IMR-90 (cell line): ENCODE results near the gene CCDC61. TPM values are rescaled to one million over a fixed set of nuclear protein-coding genes. Genes with fewer than 3 reads are reported as not detected.

Source experiments
- ATAC-seq: fragments of 200-7000 bp; cut with Tn5 transposase; 2 replicates; pipeline ENCODE4 v1.9.1; 2020; ENCODE audit warnings: low read depth, mild to moderate bottlenecking, moderate library complexity
- BruUV-seq: library from RNA; stranded (reverse); fragments of 400-500 nt; replicated peaks from 2 replicates; lab custom pipeline; 2021; lab: Mats Ljungman, UMichigan
- CTCF ChIA-PET: fragments of 300-600 bp; formaldehyde crosslinking; extraction: SDS; loops from one replicate; lab custom pipeline; 2021; ENCODE audit warnings: antibody characterized with exemption; lab: Yijun Ruan, JAX
- POLR2A ChIA-PET: fragments of 300-600 bp; sonication (Branson Sonifier 250); formaldehyde crosslinking; loops from one replicate; lab custom pipeline; 2022; ENCODE audit warnings: antibody characterized with exemption; ENCODE audit not compliant: unreplicated experiment; lab: Charles Lee
- DNase-seq: peaks from one replicate; pipeline ENCODE4 v3.0.0; 2013
- H2AFZ ChIP-seq: replicated peaks from 2 replicates; pipeline ENCODE3; 2013; ENCODE audit warnings: low read length, mild to moderate bottlenecking; ENCODE audit not compliant: poor library complexity
- H2AK5ac ChIP-seq: 2 replicates; pipeline ENCODE4 v1.6.1; 2013; ENCODE audit warnings: low read depth, low read length, inconsistent platforms
- H2AK9ac ChIP-seq: replicated peaks from 2 replicates; pipeline ENCODE3; 2013; ENCODE audit warnings: mild to moderate bottlenecking, low read depth, low read length, moderate library complexity; ENCODE audit not compliant: poor library complexity
- H2BK120ac ChIP-seq: 2 replicates; pipeline ENCODE4 v1.6.1; 2013; ENCODE audit warnings: low read depth, low read length, inconsistent platforms
- H2BK15ac ChIP-seq: 3 replicates; pipeline ENCODE4 v1.6.1; 2013; ENCODE audit warnings: low read depth, low read length, inconsistent platforms
- H2BK20ac ChIP-seq: 2 replicates; pipeline ENCODE4 v1.6.1; 2013; ENCODE audit warnings: low read depth, mild to moderate bottlenecking, inconsistent platforms, low read length, moderate library complexity
- H2BK5ac ChIP-seq: 2 replicates; pipeline ENCODE4 v1.6.1; 2013; ENCODE audit warnings: mild to moderate bottlenecking, low read depth, low read length, inconsistent platforms; ENCODE audit not compliant: poor library complexity, severe bottlenecking
- H3K14ac ChIP-seq: replicated peaks from 2 replicates; pipeline ENCODE4 v1.6.1; 2013; ENCODE audit warnings: low read depth, low read length, inconsistent platforms
- H3K18ac ChIP-seq: 2 replicates; pipeline ENCODE4 v1.6.1; 2013; ENCODE audit warnings: low read depth, low read length, control low read depth
- H3K23ac ChIP-seq: 2 replicates; pipeline ENCODE4 v1.6.1; 2013; ENCODE audit warnings: low read depth, low read length, inconsistent platforms
- H3K27ac ChIP-seq: 2 replicates; pipeline ENCODE4 v1.5.1; 2013; ENCODE audit warnings: mild to moderate bottlenecking, control low read depth, low read length; ENCODE audit not compliant: insufficient read depth
- H3K27me3 ChIP-seq: 2 replicates; pipeline ENCODE4 v1.6.1; 2013; ENCODE audit warnings: low read length; ENCODE audit not compliant: control insufficient read depth, insufficient read depth
- H3K36me3 ChIP-seq: 2 replicates; pipeline ENCODE4 v1.6.1; 2013; ENCODE audit warnings: low read length, mixed read lengths; ENCODE audit not compliant: control insufficient read depth, insufficient read depth
- H3K4ac ChIP-seq: 2 replicates; pipeline ENCODE4 v1.6.1; 2013; ENCODE audit warnings: low read depth, low read length, inconsistent platforms
- H3K4me1 ChIP-seq: 2 replicates; pipeline ENCODE4 v1.6.1; 2013; ENCODE audit warnings: low read length, mixed read lengths; ENCODE audit not compliant: control insufficient read depth, insufficient read depth
- H3K4me2 ChIP-seq: 2 replicates; pipeline ENCODE4 v1.6.1; 2013; ENCODE audit warnings: low read depth, mild to moderate bottlenecking, control low read depth, low read length, moderate library complexity
- H3K4me3 ChIP-seq: 2 replicates; pipeline ENCODE4 v1.5.1; 2013; ENCODE audit warnings: low read depth, mild to moderate bottlenecking, control low read depth, low read length, moderate library complexity; ENCODE audit not compliant: insufficient read depth
- H3K56ac ChIP-seq: 2 replicates; pipeline ENCODE4 v1.6.1; 2013; ENCODE audit warnings: low read length, inconsistent platforms; ENCODE audit not compliant: insufficient read depth; ENCODE audit errors: extremely low read depth
- H3K79me1 ChIP-seq, 2 experiments: 2 replicates each; pipeline ENCODE4 v1.6.1; 2013; ENCODE audit warnings: low read length in 2 of 2, inconsistent platforms in 1 of 2, low read depth in 1 of 2
- H3K9ac ChIP-seq: 2 replicates; pipeline ENCODE4 v1.6.1; 2013; ENCODE audit warnings: low read depth, low read length, control low read depth
- H3K9me1 ChIP-seq: 2 replicates; pipeline ENCODE4 v1.6.1; 2013; ENCODE audit warnings: low read length, inconsistent platforms; ENCODE audit not compliant: insufficient read depth
- H3K9me3 ChIP-seq: 2 replicates; pipeline ENCODE4 v1.6.1; 2013; ENCODE audit warnings: low read length; ENCODE audit not compliant: control insufficient read depth, insufficient read depth
- H4K20me1 ChIP-seq: 2 replicates; pipeline ENCODE4 v1.6.1; 2013; ENCODE audit warnings: low read length, inconsistent platforms; ENCODE audit not compliant: insufficient read depth
- H4K5ac ChIP-seq: 2 replicates; pipeline ENCODE4 v1.6.1; 2013; ENCODE audit warnings: mild to moderate bottlenecking, low read depth, low read length, control low read depth
- H4K8ac ChIP-seq, 2 experiments: 2 replicates each; pipeline ENCODE4 v1.6.1; 2013; ENCODE audit warnings: low read depth in 2 of 2, low read length in 2 of 2, control low read depth in 1 of 2, inconsistent platforms in 1 of 2
- H4K91ac ChIP-seq: 2 replicates; pipeline ENCODE4 v1.6.1; 2013; ENCODE audit warnings: low read depth, low read length, inconsistent platforms; ENCODE audit not compliant: insufficient read depth
- CTCF ChIP-seq: conservative IDR thresholded peaks from 2 replicates; pipeline ENCODE4 v1.5.1; 2012; ENCODE audit warnings: mild to moderate bottlenecking, low read depth, low read length, improper control_type of control experiment
- MAZ ChIP-seq: IDR thresholded peaks from 2 replicates; pipeline ENCODE4 v1.6.1; 2012; ENCODE audit warnings: low read depth, mild to moderate bottlenecking, low read length, improper control_type of control experiment, moderate library complexity, borderline replicate concordance
- WGBS, 2 experiments: methylation state at CpG; one replicate each; pipeline versions ENCODE4 v1.1.5 to v1.1.7; 2013; ENCODE audit warnings: missing lambda C conversion rate in 2 of 2; ENCODE audit not compliant: insufficient read length in 1 of 2; ENCODE audit errors: extremely low coverage in 2 of 2; 5-methylcytosine and 5-hydroxymethylcytosine counted together
- dilution Hi-C: fragments of 300-500 bp; cut with HindIII; formaldehyde crosslinking; loops from one replicate; pipeline ENCODE4 v1.14.3; 2018; ENCODE audit warnings: low sequenced_read_pairs; ENCODE audit not compliant: unreplicated experiment
- in situ Hi-C: fragments of 300-500 bp; cut with MboI; formaldehyde crosslinking; loops from 3 replicates; pipeline ENCODE4 v1.14.3; 2019; ENCODE audit warnings: low sequenced_read_pairs, inconsistent platforms, mixed read lengths
- intact Hi-C: fragments of 100-400 bp; cut with micrococcal nuclease; formaldehyde crosslinking; loops from 2 replicates; pipeline ENCODE4 v1.10.0; 2022
- polyA plus RNA-seq, 3 experiments: library from polyadenylated mRNA; depleted of rRNA; stranded (reverse); fragments of >200 nt; gene quantifications; 2 replicates each; pipeline ENCODE4 v1.2.3, GENCODE V29; 2012; ENCODE audit warnings: low replicate concordance in 1 of 3
- total RNA-seq: library from RNA; depleted of rRNA; stranded (reverse); fragments of >200 nt; gene quantifications from 2 replicates; pipeline ENCODE4 v1.2.3, GENCODE V29; 2012

Gene CCDC61
- total and polyA plus RNA-seq, 2 of the 4 experiments (the other 2 are of a cell fraction) = 3.2 to 9.1 TPM

- H3K27me3 ChIP-seq = peaks cover 6% of the 10 kb centered on the region
- H2BK15ac ChIP-seq = no peak overlapping the region
- no peak overlapping the region for H3K18ac ChIP-seq
- H3K4me1 ChIP-seq = no peaks in the 10 kb centered on the region
- peaks cover 4% of the 10 kb centered on the region; the same call in 1 of the 2 replicates for H3K9me1 ChIP-seq
- intact Hi-C loops (no loop called here), in situ Hi-C loops (no loop called here), dilution Hi-C loops (no loop called here)
- no peaks in the 10 kb centered on the region; the same call in 1 of the 2 replicates for H4K20me1 ChIP-seq
- H2BK5ac ChIP-seq = no peak overlapping the region
- no peak overlapping the region for H4K91ac ChIP-seq
- no peak overlapping the region for H3K9ac ChIP-seq
- H2BK120ac ChIP-seq = no peak overlapping the region
- no peak overlapping the region for H3K23ac ChIP-seq
- H3K4me2 ChIP-seq = no peak overlapping the region
- H3K4ac ChIP-seq = no peak overlapping the region
- no peak overlapping the region for H3K27ac ChIP-seq
- H3K36me3 ChIP-seq = no peaks in the 10 kb centered on the region
- CTCF ChIA-PET = no interaction called here
- H2AFZ ChIP-seq = no peak overlapping the region
- TF ChIP-seq MAZ (no peak), CTCF (no peak)
- no peak overlapping the region for H2AK5ac ChIP-seq
- H4K5ac ChIP-seq = no peak overlapping the region
- H3K56ac ChIP-seq = no peak overlapping the region
- no peak overlapping the region for H2AK9ac ChIP-seq
- no TSS peak for BruUV-seq
- H3K9me3 ChIP-seq = no peaks in the 10 kb centered on the region
- no peaks in the 10 kb centered on the region for H3K79me1 ChIP-seq
- POLR2A ChIA-PET = no interaction called here
- no peak overlapping the region for H4K8ac ChIP-seq
- no peak overlapping the region for H2BK20ac ChIP-seq
- ATAC-seq = no peak
- WGBS, 2 experiments = 0% methylated on average over 2 of the region's 9 CpGs; no CpG with 5 or more reads in 1 of the 2 experiments
- H3K14ac ChIP-seq = no peak overlapping the region
- DNase-seq = no peak
- H3K4me3 ChIP-seq = no peak overlapping the region
Observed at GRCh38 chr19:45954156-45954555, 41.1 kb upstream of the CCDC61 start.
